SH-SY5Y (cell line): ENCODE measurements around the gene LCP2.

Source experiments
- GATA2 ChIP-seq: IDR thresholded peaks from 2 replicates; pipeline ENCODE4 v1.6.1; 2011; ENCODE audit warnings: mild to moderate bottlenecking, low read depth, low read length
- GATA3 ChIP-seq: IDR thresholded peaks from 2 replicates; pipeline ENCODE4 v1.6.1; 2011; ENCODE audit warnings: low read depth, mild to moderate bottlenecking, low read length, moderate library complexity

DNA sequence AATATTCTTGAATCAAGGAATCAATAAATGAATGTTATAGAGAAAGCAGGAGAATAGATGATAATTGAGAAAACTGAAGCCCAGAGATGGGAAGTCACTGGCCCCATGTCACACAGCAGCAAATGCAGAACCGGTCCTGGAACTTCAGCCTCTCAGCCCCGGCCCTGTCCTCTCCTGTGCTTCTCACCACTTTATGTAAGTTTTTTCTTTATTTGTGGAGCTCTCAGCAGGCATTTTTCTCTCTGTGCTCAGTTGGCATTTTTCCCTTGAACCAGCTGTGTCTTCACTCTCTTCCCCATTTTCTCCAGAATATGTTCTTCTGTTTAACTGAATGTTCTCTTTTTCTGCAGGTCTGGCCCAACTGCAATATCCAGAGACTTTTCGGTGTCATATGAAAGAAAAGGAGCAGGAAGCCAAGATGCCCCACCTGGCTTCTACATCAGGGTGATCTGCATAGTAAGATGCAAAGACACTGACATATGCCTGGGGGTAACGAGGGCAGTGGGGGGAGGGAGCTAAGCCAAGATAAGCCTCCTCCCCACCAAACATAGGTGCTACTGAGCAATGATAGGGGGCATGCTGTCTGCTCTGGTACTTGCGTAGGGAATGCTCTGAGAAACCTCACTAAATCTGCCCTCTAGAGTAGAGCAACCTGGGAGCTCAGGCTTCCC, 12.8 kb upstream of the LCP2 start:
- no peak for TF ChIP-seq GATA3
- no peak for TF ChIP-seq GATA2
